OCI-LY1 (cell line): Measurements from ENCODE around the gene MAP4K1.

Source experiments
- H2AFZ ChIP-seq: fragments of 200-600 bp; sonication (generic), shearing (Covaris generic); 2 replicates; pipeline ENCODE4 v1.6.0; 2014; ENCODE audit warnings: antibody characterized with exemption, mild to moderate bottlenecking, low read length
- H3F3A ChIP-seq: fragments of 200-600 bp; sonication (generic), shearing (Covaris generic); 2 replicates; pipeline ENCODE4 v1.6.0; 2014; ENCODE audit warnings: mild to moderate bottlenecking, antibody characterized with exemption, low read length, moderate library complexity; ENCODE audit not compliant: insufficient read depth
- H3K27ac ChIP-seq: fragments of 200-600 bp; sonication (generic); 2 replicates; pipeline ENCODE4 v1.5.1; 2014; ENCODE audit warnings: low read length, mixed run types, mild to moderate bottlenecking, low read depth; ENCODE audit not compliant: poor library complexity, severe bottlenecking
- H3K27me3 ChIP-seq: fragments of 200-600 bp; sonication (generic); 2 replicates; pipeline ENCODE4 v1.6.0; 2014; ENCODE audit warnings: antibody characterized with exemption, mild to moderate bottlenecking, low read length, moderate library complexity; ENCODE audit not compliant: insufficient read depth
- H3K36me3 ChIP-seq: fragments of 200-600 bp; sonication (generic); 2 replicates; pipeline ENCODE4 v1.6.1; 2014; ENCODE audit warnings: mild to moderate bottlenecking, antibody characterized with exemption, low read length, moderate library complexity, mixed read lengths; ENCODE audit not compliant: insufficient read depth
- H3K4me1 ChIP-seq: fragments of 200-600 bp; sonication (generic); 2 replicates; pipeline ENCODE4 v1.5.1; 2014; ENCODE audit warnings: mild to moderate bottlenecking, low read length, moderate library complexity; ENCODE audit not compliant: insufficient read depth, severe bottlenecking
- H3K4me2 ChIP-seq: fragments of 200-600 bp; sonication (generic), shearing (Covaris generic); 2 replicates; pipeline ENCODE4 v1.6.1; 2014; ENCODE audit warnings: low read length
- H3K4me3 ChIP-seq: fragments of 200-600 bp; sonication (generic); 2 replicates; pipeline ENCODE4 v1.5.1; 2014; ENCODE audit warnings: low read length, low read depth, mild to moderate bottlenecking, mixed read lengths; ENCODE audit not compliant: poor library complexity, severe bottlenecking
- H3K79me2 ChIP-seq: fragments of 200-600 bp; shearing (Covaris generic); 2 replicates; pipeline ENCODE4 v1.6.1; 2016; ENCODE audit warnings: mixed run types, low read length, mixed read lengths; ENCODE audit not compliant: insufficient read depth
- H3K9ac ChIP-seq: fragments of 200-600 bp; sonication (generic), shearing (Covaris generic); 2 replicates; pipeline ENCODE4 v1.6.1; 2014; ENCODE audit warnings: mild to moderate bottlenecking, low read length, mixed read lengths
- H3K9me2 ChIP-seq: fragments of 200-600 bp; sonication (generic), shearing (Covaris generic); 2 replicates; pipeline ENCODE4 v1.6.1; 2014; ENCODE audit warnings: low read depth, mild to moderate bottlenecking, low read length, mixed read lengths
- H3K9me3 ChIP-seq: fragments of 200-600 bp; shearing (Covaris generic); 2 replicates; pipeline ENCODE4 v1.6.1; 2014; ENCODE audit warnings: low read length, mixed read lengths
- H4K20me1 ChIP-seq: fragments of 200-600 bp; sonication (generic), shearing (Covaris generic); 2 replicates; pipeline ENCODE4 v1.6.0; 2016; ENCODE audit warnings: mild to moderate bottlenecking, low read length; ENCODE audit not compliant: insufficient read depth
- EZH2 ChIP-seq: fragments of 200-600 bp; sonication (generic), shearing (Covaris generic); IDR thresholded peaks from 2 replicates; pipeline ENCODE4 v1.8.0; 2017; ENCODE audit warnings: borderline replicate concordance, mixed run types, mild to moderate bottlenecking, antibody characterized with exemption, low read length, moderate library complexity, mixed read lengths
- TF ChIP-seq, protein P1 (sequence below): fragments of 200-600 bp; sonication (generic), shearing (Covaris generic); IDR thresholded peaks from 2 replicates; pipeline ENCODE4 v1.5.1; 2017; ENCODE audit warnings: mild to moderate bottlenecking, antibody characterized with exemption, low read length, moderate library complexity, mixed read lengths

MAP4K1 gene

DNA sequence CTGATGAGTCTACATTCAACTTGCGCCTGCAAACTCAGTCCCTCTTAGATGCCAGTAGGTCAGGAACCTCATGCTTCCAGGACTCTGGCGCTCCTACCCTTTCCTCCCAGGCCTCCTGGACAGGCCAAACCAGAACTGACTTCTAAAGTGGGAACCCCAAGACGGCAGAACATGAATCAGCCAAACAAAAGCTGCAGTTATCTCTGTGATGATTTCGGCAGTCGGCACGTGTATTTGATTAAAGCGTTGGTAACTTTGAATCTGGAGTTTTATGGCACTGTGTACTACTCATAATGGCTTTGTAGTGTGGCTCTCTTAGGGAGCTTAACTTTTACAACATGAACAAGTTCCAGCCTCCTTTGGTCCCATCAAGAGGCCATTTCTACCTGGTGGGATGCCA lies 43.4 kb upstream of the MAP4K1 start:
- H3K4me3 ChIP-seq: no peak overlapping the region
- no peak for TF ChIP-seq EZH2
- TF ChIP-seq, protein P1, sequence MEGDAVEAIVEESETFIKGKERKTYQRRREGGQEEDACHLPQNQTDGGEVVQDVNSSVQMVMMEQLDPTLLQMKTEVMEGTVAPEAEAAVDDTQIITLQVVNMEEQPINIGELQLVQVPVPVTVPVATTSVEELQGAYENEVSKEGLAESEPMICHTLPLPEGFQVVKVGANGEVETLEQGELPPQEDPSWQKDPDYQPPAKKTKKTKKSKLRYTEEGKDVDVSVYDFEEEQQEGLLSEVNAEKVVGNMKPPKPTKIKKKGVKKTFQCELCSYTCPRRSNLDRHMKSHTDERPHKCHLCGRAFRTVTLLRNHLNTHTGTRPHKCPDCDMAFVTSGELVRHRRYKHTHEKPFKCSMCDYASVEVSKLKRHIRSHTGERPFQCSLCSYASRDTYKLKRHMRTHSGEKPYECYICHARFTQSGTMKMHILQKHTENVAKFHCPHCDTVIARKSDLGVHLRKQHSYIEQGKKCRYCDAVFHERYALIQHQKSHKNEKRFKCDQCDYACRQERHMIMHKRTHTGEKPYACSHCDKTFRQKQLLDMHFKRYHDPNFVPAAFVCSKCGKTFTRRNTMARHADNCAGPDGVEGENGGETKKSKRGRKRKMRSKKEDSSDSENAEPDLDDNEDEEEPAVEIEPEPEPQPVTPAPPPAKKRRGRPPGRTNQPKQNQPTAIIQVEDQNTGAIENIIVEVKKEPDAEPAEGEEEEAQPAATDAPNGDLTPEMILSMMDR: no peak
- no peak overlapping the region for H2AFZ ChIP-seq
- H3K36me3 ChIP-seq: peaks cover 20% of the 10 kb centered on the region; the same call in 1 of the 2 replicates
- no peaks in the 10 kb centered on the region for H3K9me2 ChIP-seq
- H3K27ac ChIP-seq: no peak overlapping the region
- H3K27me3 ChIP-seq: no peaks in the 10 kb centered on the region
- no peaks in the 10 kb centered on the region for H3F3A ChIP-seq
- H3K4me1 ChIP-seq: peaks cover 26% of the 10 kb centered on the region
- peaks cover 50% of the 10 kb centered on the region for H3K79me2 ChIP-seq
- H4K20me1 ChIP-seq: no peaks in the 10 kb centered on the region
- H3K4me2 ChIP-seq: no peak overlapping the region
- no peaks in the 10 kb centered on the region for H3K9me3 ChIP-seq
- H3K9ac ChIP-seq: no peak overlapping the region

DNA sequence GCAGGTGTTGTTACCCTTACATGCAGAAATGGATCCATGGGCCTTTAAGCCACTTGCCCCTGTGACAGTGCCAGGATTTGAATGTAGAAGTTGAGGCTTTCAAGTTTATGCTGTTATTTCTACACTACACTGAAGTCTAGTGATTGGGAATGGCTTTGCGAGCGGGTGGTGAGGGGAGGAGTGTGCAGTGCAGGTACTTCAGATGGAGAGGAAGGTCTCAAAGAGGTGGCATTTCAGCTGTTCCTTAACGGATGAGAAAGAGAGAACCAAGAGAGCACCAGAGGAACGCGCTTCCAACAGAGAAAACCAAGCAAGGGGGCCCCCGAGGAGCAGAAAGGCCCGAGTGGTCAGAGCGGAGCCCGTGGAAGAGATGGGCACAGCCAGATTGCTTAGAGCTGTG lies 43.0 kb upstream of the MAP4K1 start:
- Histone ChIP-seq H3K4me2 (no peak overlapping the region), H3K27ac (no peak overlapping the region), H3K36me3 (peaks cover 22% of the 10 kb centered on the region; the same call in 1 of the 2 replicates), H2AFZ (no peak overlapping the region), H3K9me3 (no peaks in the 10 kb centered on the region), H3K4me3 (no peak overlapping the region), H3F3A (no peaks in the 10 kb centered on the region), H4K20me1 (no peaks in the 10 kb centered on the region), H3K4me1 (peaks cover 26% of the 10 kb centered on the region), H3K79me2 (peaks cover 54% of the 10 kb centered on the region), H3K9ac (no peak overlapping the region), H3K27me3 (no peaks in the 10 kb centered on the region), H3K9me2 (no peaks in the 10 kb centered on the region)
- TF ChIP-seq EZH2: no peak
- TF ChIP-seq, protein P1: no peak

DNA sequence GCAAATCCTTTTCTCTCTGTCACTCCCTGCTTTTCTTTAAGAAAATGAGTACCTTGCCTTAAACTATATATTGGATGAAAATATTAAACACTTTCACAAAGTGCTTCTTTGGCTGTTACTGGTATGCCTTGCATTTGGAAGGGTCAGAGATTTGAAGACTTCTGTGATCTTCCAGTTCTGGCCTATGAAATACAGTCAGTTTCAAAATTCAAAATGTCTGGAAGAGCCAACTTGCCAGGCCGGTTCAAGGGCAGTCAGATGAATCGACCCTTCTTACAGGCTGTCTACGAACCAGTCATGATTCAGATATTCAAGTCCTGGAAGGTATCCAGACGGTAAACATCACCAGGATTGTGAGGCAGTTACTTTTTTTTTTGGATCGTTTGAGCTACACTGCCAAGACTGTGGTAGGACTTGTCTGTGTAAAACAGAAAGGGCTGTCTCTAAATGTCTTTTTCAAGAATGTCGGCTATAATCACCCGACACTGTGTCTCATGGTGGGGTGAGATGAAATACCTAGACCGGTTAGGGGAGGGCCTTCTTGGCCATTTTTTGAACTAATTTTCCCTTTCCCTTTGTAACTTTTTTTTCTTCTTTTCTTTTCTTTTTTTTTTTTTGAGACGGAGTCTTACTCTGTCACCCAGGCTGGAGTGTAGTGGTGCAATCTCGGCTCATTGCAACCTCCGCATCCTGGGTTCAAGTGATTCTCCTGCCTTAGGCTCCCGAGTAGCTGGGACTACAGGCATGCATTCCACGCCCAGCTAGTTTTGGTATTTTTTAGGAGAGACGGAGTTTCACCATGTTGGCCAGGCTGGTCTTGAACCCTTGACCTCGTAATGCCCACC lies 40.9 kb upstream of the MAP4K1 start:
- no peaks in the 10 kb centered on the region for H3K9me2 ChIP-seq
- H3K79me2 ChIP-seq: peaks cover 71% of the 10 kb centered on the region
- no peak overlapping the region for H3K27ac ChIP-seq
- H2AFZ ChIP-seq: no peak overlapping the region
- no peak overlapping the region for H3K4me3 ChIP-seq
- H4K20me1 ChIP-seq: no peaks in the 10 kb centered on the region
- H3K9me3 ChIP-seq: no peaks in the 10 kb centered on the region
- H3K36me3 ChIP-seq: peaks cover 32% of the 10 kb centered on the region; the same call in 1 of the 2 replicates
- peaks cover 24% of the 10 kb centered on the region for H3K4me1 ChIP-seq
- no peaks in the 10 kb centered on the region for H3F3A ChIP-seq
- no peak overlapping the region for H3K4me2 ChIP-seq
- TF ChIP-seq, protein P1: no peak
- no peak for TF ChIP-seq EZH2
- H3K9ac ChIP-seq: no peak overlapping the region
- H3K27me3 ChIP-seq: no peaks in the 10 kb centered on the region
